PFSK-1 (cell line): ENCODE data around the gene GPR37L1.

Experiments
- POLR2AphosphoS5 ChIP-seq: IDR thresholded peaks from 2 replicates; pipeline ENCODE4 v1.6.1; 2012; ENCODE audit warnings: low read depth, mild to moderate bottlenecking, control low read depth, low read length, moderate library complexity
- TAF1 ChIP-seq: IDR thresholded peaks from 2 replicates; pipeline ENCODE4 v1.6.1; 2012; ENCODE audit warnings: low read length, control low read depth, borderline replicate concordance; ENCODE audit not compliant: insufficient read depth
- TF ChIP-seq, protein P1 (sequence below), 2 experiments: IDR thresholded peaks; 2 replicates each; pipeline versions ENCODE4 v1.6.1 to v1.8.0; 2011 to 2012; ENCODE audit warnings: low read depth in 2 of 2, low read length in 2 of 2, control low read depth in 1 of 2, inconsistent platforms in 1 of 2, mild to moderate bottlenecking in 1 of 2, moderate library complexity in 1 of 2; ENCODE audit not compliant: insufficient read depth in 1 of 2

DNA sequence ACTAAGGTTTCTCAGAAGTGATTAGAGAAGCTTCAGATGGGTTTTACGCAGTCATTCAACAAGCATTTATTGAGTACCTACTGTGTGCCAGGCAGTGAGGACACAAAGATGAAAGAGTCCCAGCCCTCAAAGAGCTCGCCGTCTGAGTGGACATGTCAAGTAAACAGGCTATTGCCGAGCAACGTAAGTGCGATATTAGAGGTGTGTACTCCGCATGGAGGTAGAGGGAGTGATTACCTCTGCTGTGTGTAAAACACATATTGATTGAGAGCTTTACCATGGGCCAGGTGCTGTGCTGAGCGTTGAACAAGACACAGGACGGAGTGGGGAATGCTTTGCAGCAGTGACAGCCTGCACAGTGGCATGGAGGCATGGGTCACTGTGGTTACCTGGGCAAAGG lies 49.5 kb upstream of the GPR37L1 start:
- TF ChIP-seq POLR2AphosphoS5 (no peak), TAF1 (no peak)
- TF ChIP-seq, protein P1, sequence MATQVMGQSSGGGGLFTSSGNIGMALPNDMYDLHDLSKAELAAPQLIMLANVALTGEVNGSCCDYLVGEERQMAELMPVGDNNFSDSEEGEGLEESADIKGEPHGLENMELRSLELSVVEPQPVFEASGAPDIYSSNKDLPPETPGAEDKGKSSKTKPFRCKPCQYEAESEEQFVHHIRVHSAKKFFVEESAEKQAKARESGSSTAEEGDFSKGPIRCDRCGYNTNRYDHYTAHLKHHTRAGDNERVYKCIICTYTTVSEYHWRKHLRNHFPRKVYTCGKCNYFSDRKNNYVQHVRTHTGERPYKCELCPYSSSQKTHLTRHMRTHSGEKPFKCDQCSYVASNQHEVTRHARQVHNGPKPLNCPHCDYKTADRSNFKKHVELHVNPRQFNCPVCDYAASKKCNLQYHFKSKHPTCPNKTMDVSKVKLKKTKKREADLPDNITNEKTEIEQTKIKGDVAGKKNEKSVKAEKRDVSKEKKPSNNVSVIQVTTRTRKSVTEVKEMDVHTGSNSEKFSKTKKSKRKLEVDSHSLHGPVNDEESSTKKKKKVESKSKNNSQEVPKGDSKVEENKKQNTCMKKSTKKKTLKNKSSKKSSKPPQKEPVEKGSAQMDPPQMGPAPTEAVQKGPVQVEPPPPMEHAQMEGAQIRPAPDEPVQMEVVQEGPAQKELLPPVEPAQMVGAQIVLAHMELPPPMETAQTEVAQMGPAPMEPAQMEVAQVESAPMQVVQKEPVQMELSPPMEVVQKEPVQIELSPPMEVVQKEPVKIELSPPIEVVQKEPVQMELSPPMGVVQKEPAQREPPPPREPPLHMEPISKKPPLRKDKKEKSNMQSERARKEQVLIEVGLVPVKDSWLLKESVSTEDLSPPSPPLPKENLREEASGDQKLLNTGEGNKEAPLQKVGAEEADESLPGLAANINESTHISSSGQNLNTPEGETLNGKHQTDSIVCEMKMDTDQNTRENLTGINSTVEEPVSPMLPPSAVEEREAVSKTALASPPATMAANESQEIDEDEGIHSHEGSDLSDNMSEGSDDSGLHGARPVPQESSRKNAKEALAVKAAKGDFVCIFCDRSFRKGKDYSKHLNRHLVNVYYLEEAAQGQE (IDR thresholded peaks at IDR 0.05; ENCODE audit: insufficient read depth in 1 of 2, low read depth in 2 of 2, low read length in 2 of 2) = no peak
